Stimulated activated CD8-positive, alpha-beta memory T cell treated with anti-CD3 and anti-CD28 coated beads, Interleukin-2, amount 100 ng/mL, for 1 hour (primary cell): ENCODE measurements around the gene PATL1.

Source experiments
- DNase-seq, 2 donors: peaks; one replicate each; pipeline ENCODE4 v3.0.0-alpha.2; 2020; ENCODE audit warnings: low read depth in 2 of 2

Gene PATL1

DNA sequence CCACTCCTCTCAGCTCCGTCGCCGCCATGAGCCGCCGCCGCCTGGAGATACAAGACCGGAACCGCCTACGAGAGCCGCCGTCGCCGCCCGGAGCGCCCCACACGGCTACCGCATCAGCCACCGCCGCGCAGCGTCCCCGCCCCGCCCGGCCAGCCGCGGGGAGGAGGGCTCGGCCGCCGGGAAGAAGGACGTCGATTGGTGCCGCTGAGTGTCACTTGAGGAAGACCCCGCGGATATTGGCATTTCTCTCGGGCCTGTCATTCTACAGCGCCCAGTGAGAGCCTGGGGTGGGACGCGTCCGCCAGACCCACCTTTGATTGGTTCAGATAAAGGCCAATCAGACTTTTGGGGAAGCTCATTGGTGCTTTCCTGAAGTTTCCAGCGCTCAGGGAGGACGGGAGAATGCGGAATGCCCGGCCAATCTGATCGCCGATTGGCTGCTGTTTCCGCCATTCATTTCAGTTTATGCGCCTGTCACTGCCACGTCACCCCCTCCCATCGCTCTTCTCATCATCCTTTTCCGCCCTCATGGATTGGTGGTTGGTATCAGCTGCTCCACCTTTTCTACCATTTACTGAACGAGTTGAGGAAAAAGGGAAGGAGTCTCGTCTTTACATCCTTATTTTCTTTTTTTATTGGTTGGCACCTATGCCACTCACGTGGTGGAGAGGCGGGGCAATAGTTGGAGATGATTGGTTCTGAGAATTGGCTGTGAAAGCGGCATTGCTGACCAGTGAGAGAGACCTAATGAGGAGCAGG is 53.0 kb downstream of the PATL1 start, which contains the start of gene OSBP:
Gene OSBP (minus strand): TSS at position 138 of the 759 bp plus-strand sequence. CDS start 110 bp downstream, at position 28.
- peak; percentile 94 for DNase-seq

DNA sequence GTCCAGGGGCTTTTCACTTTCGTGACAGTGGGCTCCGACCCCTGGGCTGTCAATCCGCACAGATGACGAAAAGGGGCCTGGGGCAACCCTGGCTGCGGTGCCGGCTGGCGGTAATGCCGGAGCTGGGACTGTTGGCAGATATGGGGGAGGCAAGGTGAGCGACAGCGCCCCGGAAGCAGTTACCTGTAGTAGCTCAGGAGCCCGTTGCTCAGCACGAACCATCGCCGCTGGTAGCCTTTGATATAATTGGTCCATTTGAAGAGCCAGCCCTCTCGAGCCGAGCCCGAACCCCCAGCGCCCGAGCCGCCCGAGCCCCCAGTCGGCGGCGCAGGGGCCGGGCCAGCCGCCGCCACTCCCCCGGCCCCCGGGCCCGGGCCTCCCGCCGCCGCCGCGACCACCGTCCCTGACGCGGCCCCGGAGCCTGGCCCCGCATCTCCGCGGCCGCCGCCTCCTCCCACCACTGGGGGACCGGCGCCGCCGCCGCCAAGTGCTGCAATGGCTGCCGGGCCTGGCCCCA is 53.7 kb downstream of the PATL1 start:
- DNase-seq = peak; percentile 27 to 33

DNA sequence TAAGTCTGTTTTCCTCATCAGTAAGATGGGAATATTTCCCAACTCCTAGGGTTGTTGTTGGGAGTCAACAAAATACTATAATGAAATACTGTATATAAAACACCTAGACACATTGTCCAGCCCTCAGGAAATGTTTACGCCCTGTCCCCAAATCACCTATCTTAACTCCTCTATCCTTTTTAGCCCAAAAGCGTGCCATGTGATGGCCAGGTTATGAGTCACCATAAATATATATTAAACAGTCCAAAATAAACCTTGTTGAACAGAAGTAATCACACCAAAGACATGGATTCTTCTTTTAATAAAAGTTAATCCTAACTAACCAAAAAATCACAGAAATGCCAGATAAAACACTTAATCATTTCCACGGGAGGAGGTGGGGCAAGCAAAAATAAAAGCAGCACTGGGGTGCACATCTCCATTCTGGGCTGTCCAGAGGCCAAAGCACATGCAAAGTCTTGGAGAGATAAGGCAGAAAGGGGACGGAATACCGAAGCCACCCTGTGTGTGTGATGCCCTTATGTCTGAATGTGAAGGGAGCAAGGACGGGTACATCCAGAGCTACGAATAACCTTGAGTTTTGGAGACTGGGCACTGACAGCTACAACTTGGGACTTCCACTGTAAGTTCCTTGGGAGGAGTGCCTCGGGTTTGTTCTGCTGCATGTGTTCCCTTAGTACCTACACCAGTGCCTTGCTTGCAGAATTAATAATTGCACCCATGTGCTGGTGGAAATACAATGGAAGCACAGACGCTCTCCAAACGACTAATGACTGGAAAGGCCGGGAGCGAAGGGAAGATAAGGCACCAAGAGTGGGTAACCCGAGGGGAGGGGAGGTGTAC is 54.3 kb downstream of the PATL1 start:
- DNase-seq = no peak

DNA sequence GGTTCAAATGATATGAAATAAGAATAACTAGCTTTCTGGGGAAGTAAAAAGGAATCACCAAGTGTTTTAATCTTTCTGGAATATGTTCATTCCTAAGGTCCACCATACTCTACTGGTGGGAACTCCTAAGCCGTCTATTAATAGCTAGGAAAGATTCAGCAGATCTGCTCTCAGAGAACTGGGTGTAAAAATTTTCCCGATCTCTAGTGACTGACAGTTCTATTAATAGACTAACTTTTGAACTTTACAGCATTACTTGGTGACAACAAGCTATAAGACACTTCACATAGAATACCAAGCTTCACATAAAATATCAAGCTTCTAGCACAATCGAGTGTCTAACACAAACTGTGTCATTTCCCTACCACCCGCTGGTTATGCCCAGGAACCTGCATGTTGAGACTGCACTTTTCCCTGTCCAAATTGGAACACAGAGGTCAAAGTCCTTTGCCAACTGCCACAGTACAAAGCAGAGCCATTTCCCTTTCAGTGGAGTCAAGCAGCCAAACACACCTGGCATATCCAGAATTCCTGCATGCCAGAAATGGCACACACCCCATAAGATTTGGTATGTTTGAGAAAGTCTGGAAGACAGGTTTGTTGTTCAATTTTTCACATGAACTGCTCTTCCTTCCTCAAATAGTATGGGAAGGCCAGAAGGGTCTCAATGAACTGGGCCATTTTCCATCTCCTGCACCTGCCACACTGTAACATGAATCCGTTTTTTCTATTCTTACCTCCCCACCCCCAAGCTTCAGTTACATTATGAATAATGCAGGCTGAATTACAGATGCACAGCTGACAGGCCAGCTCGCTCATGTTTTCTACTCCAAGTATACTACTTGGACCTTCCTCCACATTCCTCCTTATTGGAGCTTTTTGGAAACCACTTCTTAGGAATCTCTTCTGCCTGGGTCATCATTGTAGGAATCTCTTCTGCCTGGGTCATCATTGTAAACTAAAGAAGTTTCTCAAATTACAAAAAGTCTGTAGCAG is 57.0 kb downstream of the PATL1 start:
- DNase-seq = no peak

DNA sequence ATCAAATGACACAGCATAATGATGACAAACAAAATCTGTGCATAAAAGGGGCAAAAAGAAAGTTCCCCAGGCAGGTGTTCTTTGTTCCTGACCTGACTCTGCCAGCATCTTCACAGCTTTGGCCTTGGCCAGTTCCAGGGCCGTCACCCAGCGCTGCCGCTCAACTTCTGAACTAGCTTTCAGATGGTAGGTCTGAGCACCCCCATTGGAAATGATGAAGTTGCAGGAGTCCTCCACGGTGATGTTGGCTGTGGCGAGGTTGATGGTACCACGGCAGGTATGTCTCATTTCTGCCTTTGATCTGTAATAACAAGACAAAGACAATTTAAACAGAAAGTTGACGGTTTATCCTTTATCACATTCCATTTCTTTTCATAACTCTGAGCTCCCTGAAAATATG is 58.5 kb downstream of the PATL1 start:
- no peak for DNase-seq

DNA sequence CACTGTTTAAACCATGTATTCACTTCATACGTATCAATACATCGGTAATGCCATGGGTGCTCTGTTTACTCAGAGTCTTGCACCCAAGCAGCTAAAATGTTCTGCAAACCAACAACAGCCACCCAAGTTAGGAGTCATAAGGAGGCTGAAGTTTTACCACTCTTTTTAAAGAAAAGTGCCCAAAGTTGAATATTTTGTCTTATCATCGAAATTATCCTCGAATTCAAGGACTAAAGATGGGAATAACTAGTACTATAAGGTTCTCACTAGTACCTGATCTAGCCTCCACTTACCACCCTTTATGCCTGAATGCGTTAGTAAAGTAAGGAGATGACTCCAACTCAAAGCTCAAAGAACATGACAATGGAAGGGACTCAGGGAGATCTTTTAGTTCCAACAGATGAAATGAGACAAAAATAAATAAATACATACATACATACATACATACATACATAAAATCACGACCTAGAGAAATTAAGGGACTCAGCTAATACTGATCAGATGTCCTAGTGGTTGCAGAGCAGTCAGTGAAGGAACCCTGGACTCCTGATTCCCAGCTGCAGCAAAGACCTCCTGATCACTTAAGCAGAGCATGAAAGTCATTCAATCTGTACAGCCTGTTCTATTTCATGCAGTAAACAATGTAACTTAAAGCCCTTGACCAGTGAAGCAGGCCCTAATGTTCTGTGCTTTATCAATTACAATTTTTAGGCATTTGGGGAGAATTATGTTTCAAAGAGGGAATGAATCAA is 61.0 kb downstream of the PATL1 start:
- no peak for DNase-seq

DNA sequence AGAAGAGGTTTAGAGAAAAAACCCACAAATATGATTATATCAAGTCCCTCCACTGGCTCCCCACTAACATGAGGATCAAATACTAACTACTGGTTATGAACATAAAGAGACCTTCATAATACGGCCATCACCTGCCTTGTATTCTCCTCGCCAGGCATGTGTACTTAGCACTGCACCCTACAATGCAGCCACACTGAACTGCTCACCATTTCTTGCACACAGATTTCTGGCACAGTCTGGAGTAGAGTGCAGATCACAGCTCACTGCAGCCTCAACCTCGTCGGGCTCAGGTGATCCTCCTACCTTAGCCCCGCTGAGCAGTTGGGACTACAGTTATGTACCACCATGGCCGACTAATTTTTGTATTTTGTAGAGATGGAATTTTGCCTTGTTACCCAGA is 66.4 kb downstream of the PATL1 start:
- no peak for DNase-seq

DNA sequence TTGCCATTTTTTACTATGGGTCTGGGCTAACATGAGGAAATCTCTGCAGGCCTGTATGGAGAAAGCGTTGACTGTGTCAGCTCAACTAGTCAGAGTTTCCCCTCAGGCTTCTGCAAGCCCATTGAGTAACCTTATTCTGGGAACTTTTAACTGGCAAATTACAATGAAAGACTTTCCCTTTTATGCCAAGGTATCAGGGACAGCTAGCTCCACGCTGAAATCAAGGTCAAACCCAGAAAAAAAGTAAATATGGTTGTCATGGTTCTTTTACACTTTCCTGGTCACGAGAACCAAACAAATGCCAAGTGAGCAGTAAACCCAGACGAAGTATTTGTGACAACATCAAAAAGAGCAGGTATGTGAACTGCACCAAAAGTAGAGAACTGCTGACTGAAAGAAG is 67.0 kb downstream of the PATL1 start:
- no peak for DNase-seq

DNA sequence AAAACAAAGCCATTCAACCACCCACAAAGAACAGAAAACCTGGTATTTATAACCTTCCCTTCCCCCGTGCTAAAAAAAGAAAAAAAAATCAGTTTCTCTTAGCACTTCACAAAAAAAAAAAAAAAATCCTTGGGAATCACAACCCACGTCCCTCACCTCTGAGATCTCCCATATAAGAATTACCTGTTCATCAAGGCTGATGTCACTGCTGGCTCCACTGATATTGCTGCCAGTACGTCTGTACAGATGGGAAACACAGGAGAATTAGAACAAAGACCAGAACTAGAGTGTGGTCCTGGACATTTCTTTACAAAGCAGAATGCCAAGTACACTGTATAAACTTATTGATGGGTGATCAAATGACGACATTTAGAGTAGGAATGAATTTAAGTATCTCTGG is 68.2 kb downstream of the PATL1 start:
- DNase-seq = no peak

DNA sequence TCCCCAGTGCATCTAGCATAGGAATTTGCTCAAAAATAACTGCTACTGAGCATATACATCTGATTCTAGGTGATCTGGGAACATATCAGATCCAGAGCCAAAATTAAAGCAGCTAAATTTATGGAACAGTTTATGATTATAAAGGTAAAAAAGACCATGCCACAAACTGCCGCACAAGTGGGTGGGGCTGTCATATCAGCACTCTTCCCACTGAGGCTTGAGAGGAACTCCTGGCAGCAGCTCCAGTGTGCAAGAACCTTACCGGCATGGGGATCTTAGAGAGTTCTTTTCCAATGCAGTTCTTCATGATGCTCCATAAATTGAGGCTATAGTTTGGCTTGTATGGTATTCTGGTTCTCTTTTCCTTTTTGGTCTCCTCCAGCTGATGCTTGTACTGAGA is 68.6 kb downstream of the PATL1 start:
- DNase-seq = no peak

DNA sequence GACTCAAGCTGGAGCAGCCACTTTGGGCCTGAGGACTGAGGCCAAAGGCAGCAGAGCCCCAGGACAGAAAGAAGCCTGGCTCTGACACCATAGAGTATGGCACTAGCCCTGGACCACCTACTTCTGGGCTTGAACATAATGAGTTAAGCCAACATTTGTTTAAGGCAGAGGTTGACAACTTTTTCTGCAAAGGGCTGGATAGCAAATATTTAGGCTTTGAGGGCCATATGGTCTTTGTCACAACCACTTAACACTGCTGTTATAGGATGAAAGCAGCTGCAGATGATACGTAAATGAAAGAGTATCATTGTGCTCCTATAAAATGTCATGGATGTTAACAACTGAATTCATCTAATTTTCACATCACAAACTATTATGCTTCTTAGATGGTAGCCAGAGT is 69.9 kb downstream of the PATL1 start:
- no peak for DNase-seq
